NCI-H128 (cell line): ENCODE data around the gene LRRC28.

Source experiments
- DNase-seq: peaks from one replicate; lab custom pipeline; 2025; ENCODE audit not compliant: unreplicated experiment; lab: John Stamatoyannopoulos, UW

Gene LRRC28

DNA sequence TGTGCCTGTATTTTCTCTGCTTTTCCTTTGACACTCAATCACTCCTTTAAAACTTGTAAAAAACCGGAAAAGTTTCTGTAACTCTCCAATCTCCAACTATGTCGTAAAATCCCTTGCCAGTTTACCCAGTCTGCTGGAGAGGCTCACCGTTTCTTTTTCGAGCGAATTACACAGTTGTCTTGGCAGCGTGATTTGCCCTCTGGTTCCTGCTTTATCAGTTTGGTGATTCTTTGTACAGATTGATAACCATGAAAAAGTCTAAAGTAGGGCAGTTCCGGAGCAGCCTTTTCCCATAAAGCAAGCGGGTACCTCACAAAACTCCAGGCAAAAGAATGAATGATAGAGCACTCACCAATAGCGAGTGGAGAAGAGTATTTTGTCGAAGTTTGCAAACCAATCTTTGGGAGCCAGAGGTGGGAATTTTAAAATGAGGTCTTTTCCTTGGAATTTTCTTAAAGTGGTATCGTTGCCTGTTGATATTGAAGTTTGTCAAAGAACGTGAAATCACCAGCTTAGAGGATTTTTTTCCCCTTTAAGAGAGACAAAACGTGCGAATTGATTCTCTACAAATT is 1.9 kb upstream of the LRRC28 start, which contains the start of gene TTC23:
Gene TTC23 (minus strand): TSS at position 312 of the 572 bp plus-strand sequence. CDS start 20,869 bp downstream, outside the sequence.
- DNase-seq, result no peak

DNA sequence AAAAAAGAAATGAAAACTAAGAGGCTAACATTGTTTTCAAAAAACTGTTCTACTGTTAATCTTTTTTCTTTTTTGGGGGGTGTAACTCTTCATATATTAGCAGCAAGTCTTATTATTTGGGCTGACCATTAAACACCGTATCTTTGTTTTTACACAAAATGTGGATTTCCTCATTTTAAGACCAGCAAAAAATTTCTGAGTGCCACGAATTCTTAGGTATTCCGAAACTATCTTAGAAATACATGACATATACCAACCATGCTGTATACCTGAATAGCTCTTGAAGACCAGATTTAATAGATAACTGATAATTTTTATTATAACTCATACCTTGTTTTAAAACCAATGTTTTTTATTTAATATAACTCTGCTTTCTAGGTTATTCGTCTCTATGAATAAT is 1.3 kb upstream of the LRRC28 start:
- DNase-seq, result no peak

DNA sequence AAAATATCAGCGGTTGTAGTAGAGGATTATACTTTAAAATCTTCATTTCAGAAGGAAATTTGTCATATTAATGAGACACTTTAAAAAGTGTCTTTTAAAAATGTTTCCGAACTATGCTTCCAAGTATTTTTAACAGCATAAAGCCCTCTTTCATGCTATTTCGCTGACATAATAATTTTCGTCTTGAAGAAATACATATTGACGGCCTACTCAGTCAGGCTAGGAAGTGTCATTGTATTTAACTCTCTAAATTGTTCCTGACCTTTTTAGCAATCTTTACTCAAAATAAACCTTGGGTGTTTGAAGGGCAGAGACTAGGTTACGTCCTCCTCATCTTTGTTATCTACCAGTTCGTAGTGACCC is 806 bp upstream of the LRRC28 start:
- DNase-seq, result no peak

DNA sequence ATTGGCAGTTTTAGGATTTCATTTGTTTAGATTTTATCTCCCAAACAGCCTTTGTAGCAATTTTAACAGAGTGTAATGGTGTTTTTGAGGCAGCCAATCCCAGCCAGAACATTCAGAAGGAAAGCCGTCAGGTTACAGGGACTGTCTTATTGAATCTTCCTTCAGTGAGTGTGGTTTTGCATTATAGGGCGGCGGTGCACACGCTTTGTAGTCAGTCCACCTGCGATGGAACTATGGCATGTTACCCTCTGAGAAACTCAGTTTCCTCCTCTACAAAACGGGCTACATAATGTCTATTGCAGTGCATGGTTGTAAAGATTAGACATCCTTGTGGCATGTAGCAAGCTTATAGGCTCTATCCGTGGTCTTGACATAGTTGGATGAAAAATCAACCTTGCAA is 1.0 kb downstream of the LRRC28 start:
- DNase-seq, result no peak

DNA sequence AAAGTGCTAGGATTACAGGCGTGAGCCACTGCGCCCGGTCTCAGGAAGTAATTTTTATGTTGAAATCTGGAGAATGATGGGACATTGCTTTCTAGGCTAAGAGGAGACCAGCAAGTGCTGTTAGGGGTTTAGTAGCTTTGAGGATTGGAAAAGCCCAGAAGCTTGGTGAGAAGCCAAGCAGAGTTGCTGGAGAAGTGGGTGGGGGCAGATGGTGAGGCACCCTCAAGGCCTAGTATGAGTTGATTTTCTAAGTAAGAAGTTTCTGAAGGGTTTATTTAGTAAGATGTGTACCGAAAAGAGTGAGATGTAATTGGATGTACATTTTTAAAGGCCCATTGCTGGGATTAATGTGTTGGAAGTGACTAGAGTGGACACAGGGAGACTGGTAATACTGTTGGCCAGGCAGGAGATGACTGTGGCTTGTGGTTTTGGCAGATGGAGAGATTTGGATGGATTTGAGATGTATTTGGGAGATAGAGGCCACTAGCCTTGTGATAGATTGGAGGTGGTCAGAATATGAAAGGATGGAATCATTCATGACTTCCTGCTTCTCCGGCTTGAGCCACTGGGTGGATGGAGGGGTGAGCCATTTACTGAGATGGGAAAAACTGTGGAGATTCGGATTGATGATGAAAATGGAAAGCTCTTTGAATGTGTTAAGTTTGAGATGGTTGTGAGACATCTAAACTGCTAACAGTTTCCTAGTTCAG is 2.3 kb downstream of the LRRC28 start:
- no peak for DNase-seq

DNA sequence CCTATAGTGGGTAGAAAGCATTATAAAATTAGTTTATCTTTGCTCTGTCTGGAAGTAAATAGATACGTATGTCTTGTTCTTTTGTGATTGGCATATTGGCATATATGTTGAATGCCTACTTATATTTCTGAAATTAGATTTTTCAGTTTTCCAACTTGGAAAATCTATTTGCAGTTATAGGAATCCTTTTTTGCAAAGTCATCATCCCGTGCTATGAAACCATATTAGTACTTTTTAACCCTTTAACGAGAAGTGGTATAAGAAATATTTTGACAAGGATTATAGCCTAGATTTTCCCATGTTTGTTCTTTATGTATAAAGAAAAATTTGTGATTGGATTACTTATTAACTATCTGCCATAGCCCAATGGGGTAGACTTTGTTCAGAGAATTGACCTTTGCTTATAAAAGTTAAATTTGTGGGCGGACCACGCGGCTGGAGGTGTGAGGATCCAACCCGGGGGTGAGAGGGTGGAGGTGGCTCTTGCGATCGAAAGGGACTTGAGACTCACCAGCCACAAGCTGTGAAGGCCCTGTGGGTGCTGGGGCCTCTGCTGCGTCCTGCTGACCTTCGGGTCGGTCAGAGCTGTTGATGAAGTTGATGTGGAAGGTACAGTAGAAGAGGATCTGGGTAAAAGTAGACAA is 5.9 kb downstream of the LRRC28 start:
- no peak for DNase-seq

DNA sequence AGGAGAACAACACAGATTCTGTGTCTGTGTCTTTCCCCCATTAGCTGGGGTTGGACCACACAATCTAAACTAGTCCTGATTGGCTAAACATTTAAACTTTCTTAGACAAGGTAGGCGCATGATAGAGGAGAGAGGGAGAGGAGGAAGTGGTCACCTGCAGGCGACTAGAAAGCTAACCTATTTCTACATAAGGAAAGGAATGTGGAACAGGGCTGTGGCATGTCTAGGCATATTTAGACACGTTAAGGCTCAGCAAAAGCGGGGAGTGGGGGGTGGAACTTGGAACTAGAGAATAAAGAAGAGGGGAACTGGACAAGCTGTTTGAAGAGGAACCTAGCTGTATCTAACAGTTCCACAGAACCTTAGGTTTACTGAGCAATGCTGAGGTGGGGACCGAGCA is 12.8 kb downstream of the LRRC28 start:
- DNase-seq, result no peak

DNA sequence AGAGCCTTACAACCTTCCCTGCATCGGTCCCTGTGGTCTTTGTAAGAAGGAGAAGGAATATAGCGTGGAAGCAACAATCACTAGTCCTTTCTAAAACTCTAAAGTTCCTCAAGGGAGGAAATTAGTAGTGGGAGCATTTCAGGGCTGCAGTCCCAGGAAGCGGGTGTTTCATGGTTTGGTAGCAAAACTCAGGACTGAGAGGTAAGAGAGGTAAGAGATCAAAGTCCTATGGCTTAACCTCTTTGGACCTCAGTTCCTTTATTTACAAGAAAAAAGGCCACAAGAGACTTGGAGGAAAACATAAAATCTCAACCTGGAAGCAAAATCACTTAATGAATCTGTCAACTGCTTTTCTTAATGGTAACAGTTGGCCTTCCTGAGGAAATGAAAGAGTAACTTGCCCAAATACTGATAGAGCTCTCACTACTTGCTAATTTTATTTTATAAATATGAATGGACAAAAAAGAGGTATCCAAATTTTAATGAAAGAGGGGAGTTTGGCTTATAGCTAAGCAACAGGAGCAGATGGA is 14.3 kb downstream of the LRRC28 start:
- no peak for DNase-seq

DNA sequence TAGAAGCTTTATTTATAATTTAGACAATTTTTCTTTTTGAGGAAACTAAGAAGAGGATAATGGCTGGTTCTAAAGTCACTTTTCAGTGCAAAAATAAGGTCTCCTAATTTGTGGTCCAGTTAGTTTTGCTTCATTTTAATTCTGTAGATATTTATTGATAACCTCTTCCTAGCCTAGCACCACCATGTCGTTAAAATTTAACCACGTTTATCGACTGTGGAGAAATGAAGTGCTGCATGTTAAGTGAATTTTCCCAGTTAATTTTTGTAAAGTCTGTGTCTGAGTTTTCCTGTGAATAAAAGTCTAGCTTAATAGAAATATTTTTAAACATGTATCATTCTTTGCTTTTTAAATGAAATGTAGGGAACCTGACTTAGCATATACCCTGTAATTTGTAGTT is 16.7 kb downstream of the LRRC28 start:
- DNase-seq, result no peak

DNA sequence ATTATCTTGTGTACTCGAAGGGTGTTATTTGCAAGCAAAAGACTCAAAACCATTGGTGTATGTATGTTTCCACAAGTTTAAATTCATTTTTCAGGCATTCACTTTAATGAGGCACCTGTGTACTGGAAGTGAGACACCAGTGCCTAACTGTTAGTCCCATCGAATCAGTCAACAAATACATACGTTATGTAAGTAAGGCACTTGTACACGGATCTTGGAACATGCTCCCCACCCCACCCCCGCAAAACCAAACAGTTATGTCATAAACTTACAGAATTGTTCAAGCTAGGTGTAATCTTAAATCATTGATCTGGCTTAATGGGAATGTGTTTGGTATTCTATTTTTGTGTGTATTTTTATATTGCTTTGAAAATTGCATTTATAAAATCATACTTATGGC is 17.1 kb downstream of the LRRC28 start:
- DNase-seq, result no peak

DNA sequence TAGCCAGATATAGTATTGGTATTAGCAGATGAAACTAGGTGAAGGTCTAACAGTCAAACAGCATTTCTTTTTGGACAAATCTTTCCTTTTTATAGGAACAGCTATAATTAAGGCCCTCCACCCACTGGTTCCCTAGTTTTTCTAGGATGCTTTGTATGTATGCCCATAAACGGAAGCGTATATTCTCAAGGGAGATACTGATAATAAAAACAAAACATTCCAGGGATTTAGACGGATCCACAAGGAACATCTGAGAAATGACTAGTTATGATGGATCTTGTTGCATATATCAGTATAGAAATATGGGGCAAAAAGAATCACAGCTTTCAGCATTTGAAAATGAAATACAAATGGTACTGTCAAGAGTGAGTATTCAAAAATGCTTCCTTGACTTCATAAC is 22.5 kb downstream of the LRRC28 start:
- no peak for DNase-seq

DNA sequence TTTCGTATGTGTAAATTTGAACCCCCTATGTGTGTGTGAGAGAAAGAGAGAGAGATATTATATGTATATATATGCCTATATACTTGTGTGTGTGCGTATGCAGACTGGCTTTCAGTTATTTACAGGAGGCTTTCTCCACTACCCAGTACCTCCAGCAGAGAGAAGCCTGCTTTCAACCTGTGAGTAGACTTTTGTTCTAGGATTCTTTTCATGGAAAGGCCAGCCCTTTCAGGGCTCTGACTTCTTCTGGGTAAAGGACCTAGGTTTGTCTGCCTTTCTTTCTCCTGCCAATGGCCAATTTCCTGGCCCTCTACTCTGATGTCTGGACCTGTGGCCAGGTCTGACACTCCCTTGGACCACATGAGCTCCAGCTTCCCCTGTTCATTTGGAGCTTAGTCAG is 23.8 kb downstream of the LRRC28 start:
- DNase-seq, result no peak

DNA sequence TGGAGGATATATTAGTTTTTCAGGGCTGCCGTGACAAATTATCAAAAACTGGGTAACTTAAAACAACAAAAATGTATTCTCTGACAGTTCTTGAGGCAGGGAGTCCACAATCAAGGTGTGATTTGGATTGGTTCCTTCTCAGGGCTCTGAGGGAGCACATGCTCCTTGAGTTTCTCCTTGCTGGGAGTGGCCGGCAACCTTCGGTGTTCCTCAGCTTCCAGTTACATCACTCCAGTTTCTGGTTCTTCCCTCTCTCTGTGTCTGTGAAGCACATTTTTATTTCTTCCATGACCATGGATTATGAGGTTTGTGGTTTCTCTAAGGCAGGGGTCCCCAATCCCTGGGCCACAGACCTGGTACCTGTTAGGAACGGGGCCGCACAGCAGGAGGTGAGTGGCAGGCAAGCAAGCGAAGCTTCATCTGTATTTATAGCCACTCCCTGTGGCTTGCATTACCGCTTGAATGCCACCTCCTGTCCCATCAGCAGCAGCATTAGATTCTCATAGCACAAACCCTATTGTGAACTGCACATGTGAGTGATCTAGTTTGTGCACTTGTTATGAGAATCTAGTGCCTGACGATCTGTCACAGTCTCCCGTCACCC is 24.3 kb downstream of the LRRC28 start:
- no peak for DNase-seq

DNA sequence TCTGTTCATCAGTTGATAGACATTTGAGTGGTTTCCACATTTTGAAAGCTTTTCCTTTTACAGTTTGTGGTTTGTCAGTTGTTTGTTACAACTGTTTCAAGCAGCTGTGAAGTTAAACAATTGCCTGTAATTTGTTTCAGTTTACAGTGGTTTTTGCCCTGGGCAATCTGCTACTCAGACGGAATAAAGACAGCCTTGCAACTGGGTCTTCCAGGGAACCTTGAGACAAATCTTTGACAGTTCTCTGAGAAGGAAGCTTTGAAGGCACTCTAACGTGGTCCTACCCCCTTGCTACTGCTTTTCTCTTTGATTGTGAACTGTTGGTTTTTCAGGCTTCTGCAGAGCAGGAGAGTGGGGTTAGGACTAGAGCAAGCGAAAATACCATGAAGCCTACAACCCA is 28.0 kb downstream of the LRRC28 start:
- no peak for DNase-seq

DNA sequence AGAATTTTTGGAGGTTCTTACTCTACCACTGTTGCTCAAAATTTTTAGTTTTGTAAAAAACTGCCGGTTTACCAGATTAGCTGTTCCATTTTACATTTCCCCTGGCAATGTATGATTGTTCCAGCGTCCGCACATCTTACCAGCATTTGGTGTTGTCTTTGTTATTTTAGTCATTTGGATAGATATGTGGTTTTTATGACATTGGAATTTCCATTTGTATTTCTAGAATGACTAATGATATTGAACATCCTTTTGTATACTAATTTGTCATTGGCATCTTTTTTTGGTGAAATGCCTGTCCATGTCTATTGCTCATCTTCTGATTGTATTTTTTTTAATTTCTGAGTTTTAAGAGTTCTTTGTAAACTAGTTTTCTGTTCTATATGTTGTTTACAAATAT is 28.5 kb downstream of the LRRC28 start:
- no peak for DNase-seq

DNA sequence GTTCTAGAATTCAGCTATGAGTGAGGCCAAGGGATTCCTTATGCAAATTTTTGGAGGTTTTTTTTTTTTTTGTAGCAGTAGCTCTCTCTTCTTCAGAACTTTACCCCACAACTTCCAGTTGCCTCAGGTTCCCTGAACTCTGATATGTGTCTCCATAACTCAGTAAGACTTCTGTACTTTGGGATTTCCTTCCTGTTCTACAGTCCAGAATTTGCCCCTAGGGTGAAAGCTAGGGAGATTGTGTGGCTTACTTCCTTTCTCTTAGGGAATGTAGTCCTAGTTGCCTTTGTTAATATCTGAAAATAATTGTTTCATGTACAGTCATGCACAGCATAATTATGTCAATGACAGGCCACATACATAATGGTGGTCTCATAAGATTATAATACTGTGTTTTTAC is 30.8 kb downstream of the LRRC28 start:
- DNase-seq, result no peak

DNA sequence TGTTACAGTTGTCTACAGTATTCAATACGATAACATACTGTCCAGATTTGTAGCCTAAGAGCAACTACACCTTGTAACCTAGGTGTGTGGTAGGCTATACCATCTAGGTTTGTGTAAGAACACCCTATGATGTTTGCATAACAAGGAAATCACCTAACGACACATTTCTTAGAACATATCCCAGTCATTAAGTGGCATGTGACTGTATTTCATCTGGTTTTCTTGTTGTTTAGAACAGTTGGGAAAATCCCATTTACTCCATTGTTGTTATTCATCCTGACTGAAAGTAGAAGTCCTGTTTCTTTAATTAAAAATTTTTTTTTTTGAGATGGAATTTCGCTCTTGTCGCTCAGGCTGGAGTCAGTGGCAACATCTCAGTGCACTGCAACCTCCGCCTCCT is 31.3 kb downstream of the LRRC28 start:
- DNase-seq, result no peak

DNA sequence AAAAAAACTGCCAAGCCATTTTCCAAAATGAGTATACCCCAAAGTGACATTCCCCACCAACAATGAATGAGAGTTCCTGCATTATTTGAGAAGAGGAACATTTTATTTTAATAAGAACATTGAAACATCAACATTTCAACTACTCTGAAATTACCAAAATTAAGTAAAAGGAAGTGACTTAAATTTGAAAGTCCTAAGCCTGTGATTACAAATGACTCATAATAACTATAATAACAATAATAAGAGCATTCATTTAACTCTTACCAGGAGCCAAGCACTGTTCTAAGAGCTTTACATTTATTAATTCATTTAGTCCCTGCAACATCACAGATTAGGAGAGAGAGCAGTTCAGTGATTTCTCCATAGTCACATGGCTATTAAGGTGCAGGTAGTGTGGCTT is 32.4 kb downstream of the LRRC28 start:
- DNase-seq, result no peak

DNA sequence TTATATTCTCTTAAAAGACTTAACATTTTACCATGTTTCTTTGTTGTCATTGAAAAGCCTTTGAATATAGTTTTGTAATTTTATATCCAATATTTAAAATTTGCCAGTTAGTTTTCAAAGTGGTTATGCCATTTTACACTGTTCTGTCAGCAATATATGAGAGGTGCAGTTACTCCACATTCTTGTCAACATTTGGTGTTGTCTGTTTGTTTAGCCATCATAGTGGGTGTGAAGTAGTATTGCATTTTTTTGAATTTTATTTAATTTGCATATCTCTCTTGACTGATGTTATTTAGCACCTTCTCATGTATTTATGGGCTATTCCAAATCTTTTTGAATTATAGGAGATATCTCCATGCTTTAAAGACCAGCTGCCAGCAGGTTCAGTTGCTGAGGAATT is 40.4 kb downstream of the LRRC28 start:
- DNase-seq, result no peak

DNA sequence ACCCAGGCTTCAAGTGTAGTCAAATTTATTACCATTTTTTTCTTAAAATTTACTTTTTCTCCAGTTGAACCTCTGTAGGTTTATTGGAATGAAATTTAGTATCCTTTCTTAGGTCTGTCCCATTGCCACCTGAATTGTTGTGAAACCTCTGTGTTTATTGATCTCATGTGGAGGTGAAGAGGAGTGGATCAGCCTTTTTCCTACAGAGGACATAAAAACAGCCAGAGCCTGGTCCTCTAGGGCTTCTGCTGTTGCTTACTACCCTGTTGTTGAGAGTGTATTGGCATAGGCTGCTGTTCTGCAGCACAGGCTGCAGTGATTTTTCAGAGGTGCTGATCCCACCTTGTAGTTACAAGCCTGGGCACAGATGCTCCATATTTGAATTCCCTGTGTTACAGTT is 44.6 kb downstream of the LRRC28 start:
- no peak for DNase-seq

DNA sequence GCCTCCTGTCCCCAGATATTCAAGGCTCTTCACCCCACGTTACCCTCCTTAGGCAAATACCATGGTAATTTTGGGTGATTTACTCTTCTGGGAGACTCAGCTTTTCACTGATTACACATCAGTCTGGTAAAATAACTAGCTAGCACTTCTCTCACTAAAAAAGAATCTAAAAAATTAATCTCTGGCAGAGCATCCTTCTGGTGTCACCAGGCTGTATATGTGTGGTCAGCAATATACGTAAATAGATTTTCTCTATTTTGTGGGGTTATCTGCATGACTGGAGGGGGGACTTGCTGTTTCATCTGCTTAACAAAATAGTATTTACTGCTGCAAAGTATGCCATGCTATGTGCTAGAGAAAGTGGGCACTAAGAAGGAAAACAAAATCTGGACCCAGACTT is 45.1 kb downstream of the LRRC28 start:
- DNase-seq, result no peak

DNA sequence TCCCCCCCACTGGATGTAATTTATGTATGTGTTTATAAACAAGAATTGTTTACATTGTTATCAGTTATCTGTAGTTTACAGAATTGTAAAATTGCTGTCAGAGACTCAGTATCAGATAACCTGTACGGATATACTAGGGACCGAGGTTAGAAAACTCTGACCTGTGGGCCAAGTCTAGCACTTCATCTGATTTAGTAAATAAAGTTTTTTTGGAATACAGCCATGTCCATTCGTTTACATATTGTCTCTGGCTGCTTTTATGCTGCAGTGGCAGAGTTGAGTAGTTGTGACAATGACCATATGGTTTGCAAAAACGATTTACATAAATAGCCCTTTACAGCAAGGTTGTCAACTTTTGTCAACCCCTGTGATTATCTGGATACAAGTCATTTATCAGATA is 52.6 kb downstream of the LRRC28 start:
- DNase-seq, result no peak
